A549 (cell line): Measurements from ENCODE around the gene ATP6V0C.

ENCODE experiments used
- EHMT2 ChIP-seq: fragments of 200-600 bp; sonication (generic); IDR thresholded peaks from 2 replicates; pipeline ENCODE4 v1.6.1; 2016; ENCODE audit warnings: antibody characterized with exemption, low read depth, mild to moderate bottlenecking, moderate library complexity
- FOSB ChIP-seq: fragments of 250-450 bp; sonication (Bioruptor Pico); IDR thresholded peaks from 2 replicates; pipeline ENCODE4 v1.5.0; 2020; ENCODE audit warnings: mild to moderate bottlenecking, moderate library complexity
- JUN ChIP-seq, 2 experiments: fragments of >200 bp; sonication (Bioruptor Twin); formaldehyde crosslinking; IDR thresholded peaks; 2 replicates in 1 of 2; 3 replicates in 1 of 2; pipeline ENCODE4 v1.6.1; 2016 to 2017
- POLR2A ChIP-seq: IDR thresholded peaks from 2 replicates; pipeline ENCODE4 v1.6.1; 2012; ENCODE audit warnings: mild to moderate bottlenecking, low read length
- RAD21 ChIP-seq, 2 experiments: fragments of >200 bp in 1 of 2; sonication (Bioruptor Twin) in 1 of 2; formaldehyde crosslinking in 1 of 2; IDR thresholded peaks in 1 of 2; conservative IDR thresholded peaks in 1 of 2; 2 replicates in 1 of 2; 3 replicates in 1 of 2; pipeline ENCODE4 v1.6.1; 2012 to 2018; ENCODE audit warnings: inconsistent platforms in 1 of 2
- RFX5 ChIP-seq: fragments of 450-650 bp; IDR thresholded peaks from 2 replicates; pipeline ENCODE4 v1.7.1; 2014; ENCODE audit warnings: antibody characterized with exemption, mild to moderate bottlenecking, moderate library complexity
- TFCP2L1 ChIP-seq: fragments of 250-450 bp; sonication (Bioruptor Pico); IDR thresholded peaks from 2 replicates; pipeline ENCODE4 v1.5.0; 2021; ENCODE audit warnings: mild to moderate bottlenecking
- TF ChIP-seq, protein P1 (sequence below): fragments of >200 bp; sonication (Bioruptor Twin); formaldehyde crosslinking; IDR thresholded peaks from 3 replicates; pipeline ENCODE4 v1.5.1; 2016
- TF ChIP-seq, protein P2 (sequence below): fragments of 450-650 bp; IDR thresholded peaks from 2 replicates; pipeline ENCODE4 v1.6.1; 2014; ENCODE audit warnings: antibody characterized with exemption
- TF ChIP-seq, protein P3 (sequence below): IDR thresholded peaks from 2 replicates; pipeline ENCODE4 v1.6.1; 2012; ENCODE audit warnings: low read depth, borderline replicate concordance
- TF ChIP-seq, protein P4 (sequence below): IDR thresholded peaks from 2 replicates; pipeline ENCODE4 v1.6.1; 2012
- TF ChIP-seq, protein P5 (sequence below): fragments of 200-600 bp; sonication (generic); IDR thresholded peaks from 2 replicates; pipeline ENCODE4 v1.6.1; 2016; ENCODE audit warnings: antibody characterized with exemption, mild to moderate bottlenecking, moderate library complexity

DNA sequence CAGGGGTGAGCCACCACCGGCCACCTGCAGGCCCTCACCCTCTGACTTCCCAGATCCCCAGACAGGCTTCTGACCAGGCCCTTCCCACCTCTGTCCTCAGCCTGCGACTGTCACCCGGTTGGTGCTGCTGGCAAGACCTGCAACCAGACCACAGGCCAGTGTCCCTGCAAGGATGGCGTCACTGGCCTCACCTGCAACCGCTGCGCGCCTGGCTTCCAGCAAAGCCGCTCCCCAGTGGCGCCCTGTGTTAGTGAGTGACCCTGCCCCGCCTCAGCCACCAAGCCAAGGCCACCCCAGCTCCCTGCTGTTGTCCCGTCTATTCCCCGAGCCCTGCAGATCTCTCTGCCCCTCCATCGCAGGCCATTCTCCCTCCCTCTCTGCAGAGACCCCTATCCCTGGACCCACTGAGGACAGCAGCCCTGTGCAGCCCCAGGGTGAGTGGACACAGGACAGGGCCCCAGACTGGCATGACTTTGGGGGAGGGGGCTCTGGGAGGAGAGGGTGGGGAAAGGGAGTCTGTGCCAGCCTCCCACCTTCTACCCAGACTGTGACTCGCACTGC is 40.8 kb upstream of the ATP6V0C start:
- TF ChIP-seq, protein P1, sequence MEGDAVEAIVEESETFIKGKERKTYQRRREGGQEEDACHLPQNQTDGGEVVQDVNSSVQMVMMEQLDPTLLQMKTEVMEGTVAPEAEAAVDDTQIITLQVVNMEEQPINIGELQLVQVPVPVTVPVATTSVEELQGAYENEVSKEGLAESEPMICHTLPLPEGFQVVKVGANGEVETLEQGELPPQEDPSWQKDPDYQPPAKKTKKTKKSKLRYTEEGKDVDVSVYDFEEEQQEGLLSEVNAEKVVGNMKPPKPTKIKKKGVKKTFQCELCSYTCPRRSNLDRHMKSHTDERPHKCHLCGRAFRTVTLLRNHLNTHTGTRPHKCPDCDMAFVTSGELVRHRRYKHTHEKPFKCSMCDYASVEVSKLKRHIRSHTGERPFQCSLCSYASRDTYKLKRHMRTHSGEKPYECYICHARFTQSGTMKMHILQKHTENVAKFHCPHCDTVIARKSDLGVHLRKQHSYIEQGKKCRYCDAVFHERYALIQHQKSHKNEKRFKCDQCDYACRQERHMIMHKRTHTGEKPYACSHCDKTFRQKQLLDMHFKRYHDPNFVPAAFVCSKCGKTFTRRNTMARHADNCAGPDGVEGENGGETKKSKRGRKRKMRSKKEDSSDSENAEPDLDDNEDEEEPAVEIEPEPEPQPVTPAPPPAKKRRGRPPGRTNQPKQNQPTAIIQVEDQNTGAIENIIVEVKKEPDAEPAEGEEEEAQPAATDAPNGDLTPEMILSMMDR, result no peak
- TF ChIP-seq, protein P2, sequence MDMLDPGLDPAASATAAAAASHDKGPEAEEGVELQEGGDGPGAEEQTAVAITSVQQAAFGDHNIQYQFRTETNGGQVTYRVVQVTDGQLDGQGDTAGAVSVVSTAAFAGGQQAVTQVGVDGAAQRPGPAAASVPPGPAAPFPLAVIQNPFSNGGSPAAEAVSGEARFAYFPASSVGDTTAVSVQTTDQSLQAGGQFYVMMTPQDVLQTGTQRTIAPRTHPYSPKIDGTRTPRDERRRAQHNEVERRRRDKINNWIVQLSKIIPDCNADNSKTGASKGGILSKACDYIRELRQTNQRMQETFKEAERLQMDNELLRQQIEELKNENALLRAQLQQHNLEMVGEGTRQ, result no peak
- no peak for TF ChIP-seq FOSB (CRISPR knock-in tag)
- no peak for TF ChIP-seq RAD21 (conservative IDR thresholded peaks at IDR 0.05 in 1 of 2, IDR thresholded peaks at IDR 0.05 in 1 of 2)
- TF ChIP-seq, protein P3, sequence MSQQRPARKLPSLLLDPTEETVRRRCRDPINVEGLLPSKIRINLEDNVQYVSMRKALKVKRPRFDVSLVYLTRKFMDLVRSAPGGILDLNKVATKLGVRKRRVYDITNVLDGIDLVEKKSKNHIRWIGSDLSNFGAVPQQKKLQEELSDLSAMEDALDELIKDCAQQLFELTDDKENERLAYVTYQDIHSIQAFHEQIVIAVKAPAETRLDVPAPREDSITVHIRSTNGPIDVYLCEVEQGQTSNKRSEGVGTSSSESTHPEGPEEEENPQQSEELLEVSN, result no peak
- TF ChIP-seq TFCP2L1 (CRISPR knock-in tag), result no peak
- TF ChIP-seq EHMT2, result no peak
- TF ChIP-seq, protein P4, sequence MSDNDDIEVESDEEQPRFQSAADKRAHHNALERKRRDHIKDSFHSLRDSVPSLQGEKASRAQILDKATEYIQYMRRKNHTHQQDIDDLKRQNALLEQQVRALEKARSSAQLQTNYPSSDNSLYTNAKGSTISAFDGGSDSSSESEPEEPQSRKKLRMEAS, result no peak
- no peak for TF ChIP-seq POLR2A
- TF ChIP-seq RFX5, result no peak
- no peak for TF ChIP-seq JUN (IDR thresholded peaks at IDR 0.05)
- TF ChIP-seq, protein P5, sequence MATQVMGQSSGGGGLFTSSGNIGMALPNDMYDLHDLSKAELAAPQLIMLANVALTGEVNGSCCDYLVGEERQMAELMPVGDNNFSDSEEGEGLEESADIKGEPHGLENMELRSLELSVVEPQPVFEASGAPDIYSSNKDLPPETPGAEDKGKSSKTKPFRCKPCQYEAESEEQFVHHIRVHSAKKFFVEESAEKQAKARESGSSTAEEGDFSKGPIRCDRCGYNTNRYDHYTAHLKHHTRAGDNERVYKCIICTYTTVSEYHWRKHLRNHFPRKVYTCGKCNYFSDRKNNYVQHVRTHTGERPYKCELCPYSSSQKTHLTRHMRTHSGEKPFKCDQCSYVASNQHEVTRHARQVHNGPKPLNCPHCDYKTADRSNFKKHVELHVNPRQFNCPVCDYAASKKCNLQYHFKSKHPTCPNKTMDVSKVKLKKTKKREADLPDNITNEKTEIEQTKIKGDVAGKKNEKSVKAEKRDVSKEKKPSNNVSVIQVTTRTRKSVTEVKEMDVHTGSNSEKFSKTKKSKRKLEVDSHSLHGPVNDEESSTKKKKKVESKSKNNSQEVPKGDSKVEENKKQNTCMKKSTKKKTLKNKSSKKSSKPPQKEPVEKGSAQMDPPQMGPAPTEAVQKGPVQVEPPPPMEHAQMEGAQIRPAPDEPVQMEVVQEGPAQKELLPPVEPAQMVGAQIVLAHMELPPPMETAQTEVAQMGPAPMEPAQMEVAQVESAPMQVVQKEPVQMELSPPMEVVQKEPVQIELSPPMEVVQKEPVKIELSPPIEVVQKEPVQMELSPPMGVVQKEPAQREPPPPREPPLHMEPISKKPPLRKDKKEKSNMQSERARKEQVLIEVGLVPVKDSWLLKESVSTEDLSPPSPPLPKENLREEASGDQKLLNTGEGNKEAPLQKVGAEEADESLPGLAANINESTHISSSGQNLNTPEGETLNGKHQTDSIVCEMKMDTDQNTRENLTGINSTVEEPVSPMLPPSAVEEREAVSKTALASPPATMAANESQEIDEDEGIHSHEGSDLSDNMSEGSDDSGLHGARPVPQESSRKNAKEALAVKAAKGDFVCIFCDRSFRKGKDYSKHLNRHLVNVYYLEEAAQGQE, result no peak
